ENCODE results near the gene SPINDOC.

Gene SPINDOC

GRCh38 chr11:63813035-63813562, at the start of gene SPINDOC:
Gene SPINDOC (plus strand): TSS chr11:63813456. CDS start chr11:63813687, 231 bp downstream.
- H3K9ac ChIP-seq (ENCODE audit: low read depth, low read length), result peak within 1 kb of the TSS; percentile 97
- peaks cover 7% of the 10 kb centered on the region; the same call in 1 of the 2 replicates for H3K4me1 ChIP-seq (ENCODE audit: insufficient read depth, low read length)
- peaks cover 8% of the 10 kb centered on the region for H3K36me3 ChIP-seq (ENCODE audit: insufficient read depth, low read length)
- no peaks in the 10 kb centered on the region for H3K9me3 ChIP-seq (ENCODE audit: control insufficient read depth, insufficient read depth, low read length)

GRCh38 chr11:63763496-63764339, 49.5 kb upstream of the SPINDOC start:
- Histone ChIP-seq H3K4me1 (ENCODE audit: insufficient read depth, low read length) (peaks cover 30% of the 10 kb centered on the region), H3K9ac (ENCODE audit: low read depth, low read length) (peak overlapping the region; percentile 91), H3K36me3 (ENCODE audit: insufficient read depth, low read length) (0 out of 2 replicates have a peak, but pooled peaks cover 3% of the 10 kb centered on the region), H3K9me3 (ENCODE audit: control insufficient read depth, insufficient read depth, low read length) (no peaks in the 10 kb centered on the region)

- Histone ChIP-seq H3K4me1 (ENCODE audit: insufficient read depth, low read length) (peaks cover 30% of the 10 kb centered on the region), H3K9ac (ENCODE audit: low read depth, low read length) (peak overlapping the region; percentile 59), H3K36me3 (ENCODE audit: insufficient read depth, low read length) (0 out of 2 replicates have a peak, but pooled peaks cover 3% of the 10 kb centered on the region), H3K9me3 (ENCODE audit: control insufficient read depth, insufficient read depth, low read length) (no peaks in the 10 kb centered on the region)
Observed at GRCh38 chr11:63764340-63764678, 48.9 kb upstream of the SPINDOC start.

GRCh38 chr11:63764679-63765647, 48.3 kb upstream of the SPINDOC start:
- H3K9me3 ChIP-seq (ENCODE audit: control insufficient read depth, insufficient read depth, low read length), result no peaks in the 10 kb centered on the region
- peak overlapping the region; percentile 59 for H3K9ac ChIP-seq (ENCODE audit: low read depth, low read length)
- peaks cover 27% of the 10 kb centered on the region for H3K4me1 ChIP-seq (ENCODE audit: insufficient read depth, low read length)
- H3K36me3 ChIP-seq (ENCODE audit: insufficient read depth, low read length), result 0 out of 2 replicates have a peak, but pooled peaks cover 3% of the 10 kb centered on the region

- Histone ChIP-seq H3K9me3 (ENCODE audit: control insufficient read depth, insufficient read depth, low read length) (no peaks in the 10 kb centered on the region), H3K4me1 (ENCODE audit: insufficient read depth, low read length) (peaks cover 26% of the 10 kb centered on the region), H3K36me3 (ENCODE audit: insufficient read depth, low read length) (no peaks in the 10 kb centered on the region), H3K9ac (ENCODE audit: low read depth, low read length) (0 out of 2 replicates have a peak overlapping the region, but pooled peaks have one; percentile 8)
Observed at GRCh38 chr11:63765688-63766241, 47.5 kb upstream of the SPINDOC start.

- H3K9me3 ChIP-seq (ENCODE audit: control insufficient read depth, insufficient read depth, low read length), result no peaks in the 10 kb centered on the region
- H3K36me3 ChIP-seq (ENCODE audit: insufficient read depth, low read length), result no peaks in the 10 kb centered on the region
- peaks cover 25% of the 10 kb centered on the region for H3K4me1 ChIP-seq (ENCODE audit: insufficient read depth, low read length)
- no peak overlapping the region for H3K9ac ChIP-seq (ENCODE audit: low read depth, low read length)
Observed at GRCh38 chr11:63766531-63767235, 46.6 kb upstream of the SPINDOC start.

- Histone ChIP-seq H3K9me3 (ENCODE audit: control insufficient read depth, insufficient read depth, low read length) (no peaks in the 10 kb centered on the region), H3K4me1 (ENCODE audit: insufficient read depth, low read length) (peaks cover 25% of the 10 kb centered on the region), H3K9ac (ENCODE audit: low read depth, low read length) (peak overlapping the region; percentile 79; the same call in 1 of the 2 replicates), H3K36me3 (ENCODE audit: insufficient read depth, low read length) (no peaks in the 10 kb centered on the region)
Observed at GRCh38 chr11:63767267-63767564, 46.0 kb upstream of the SPINDOC start.

- Histone ChIP-seq H3K9me3 (ENCODE audit: control insufficient read depth, insufficient read depth, low read length) (no peaks in the 10 kb centered on the region), H3K4me1 (ENCODE audit: insufficient read depth, low read length) (peaks cover 25% of the 10 kb centered on the region), H3K9ac (ENCODE audit: low read depth, low read length) (peak overlapping the region; percentile 79), H3K36me3 (ENCODE audit: insufficient read depth, low read length) (no peaks in the 10 kb centered on the region)
Observed at GRCh38 chr11:63767565-63768236, 45.6 kb upstream of the SPINDOC start.

GRCh38 chr11:63768237-63769041, 44.8 kb upstream of the SPINDOC start, which contains the start of gene ZFTA:
Gene ZFTA (minus strand): TSS chr11:63768775. CDS start chr11:63768622, 153 bp downstream.
- no peaks in the 10 kb centered on the region for H3K9me3 ChIP-seq (ENCODE audit: control insufficient read depth, insufficient read depth, low read length)
- no peaks in the 10 kb centered on the region for H3K36me3 ChIP-seq (ENCODE audit: insufficient read depth, low read length)
- peak within 1 kb of the TSS; percentile 81 for H3K9ac ChIP-seq (ENCODE audit: low read depth, low read length)
- peaks cover 25% of the 10 kb centered on the region for H3K4me1 ChIP-seq (ENCODE audit: insufficient read depth, low read length)

GRCh38 chr11:63769042-63769713, 44.1 kb upstream of the SPINDOC start:
- H3K9ac ChIP-seq (ENCODE audit: low read depth, low read length), result peak overlapping the region; percentile 81
- no peaks in the 10 kb centered on the region for H3K36me3 ChIP-seq (ENCODE audit: insufficient read depth, low read length)
- peaks cover 25% of the 10 kb centered on the region for H3K4me1 ChIP-seq (ENCODE audit: insufficient read depth, low read length)
- H3K9me3 ChIP-seq (ENCODE audit: control insufficient read depth, insufficient read depth, low read length), result no peaks in the 10 kb centered on the region

GRCh38 chr11:63769714-63770455, 43.4 kb upstream of the SPINDOC start:
- Histone ChIP-seq H3K4me1 (ENCODE audit: insufficient read depth, low read length) (peaks cover 25% of the 10 kb centered on the region), H3K36me3 (ENCODE audit: insufficient read depth, low read length) (no peaks in the 10 kb centered on the region), H3K9me3 (ENCODE audit: control insufficient read depth, insufficient read depth, low read length) (no peaks in the 10 kb centered on the region), H3K9ac (ENCODE audit: low read depth, low read length) (peak overlapping the region; percentile 81)

- Histone ChIP-seq H3K9me3 (ENCODE audit: control insufficient read depth, insufficient read depth, low read length) (no peaks in the 10 kb centered on the region), H3K4me1 (ENCODE audit: insufficient read depth, low read length) (peaks cover 21% of the 10 kb centered on the region), H3K9ac (ENCODE audit: low read depth, low read length) (no peak overlapping the region), H3K36me3 (ENCODE audit: insufficient read depth, low read length) (no peaks in the 10 kb centered on the region)
Observed at GRCh38 chr11:63770763-63771162, 42.5 kb upstream of the SPINDOC start.

Measured in ES-I3 (cell line).